DMS153 treated with DMSO at 0.1 percent for 48 hours (cell line): ENCODE measurements around the gene DIS3L2.

Source experiments
- DNase-seq: peaks from one replicate; lab custom pipeline; 2025; ENCODE audit not compliant: unreplicated experiment; lab: John Stamatoyannopoulos, UW

The DIS3L2 gene

DNA sequence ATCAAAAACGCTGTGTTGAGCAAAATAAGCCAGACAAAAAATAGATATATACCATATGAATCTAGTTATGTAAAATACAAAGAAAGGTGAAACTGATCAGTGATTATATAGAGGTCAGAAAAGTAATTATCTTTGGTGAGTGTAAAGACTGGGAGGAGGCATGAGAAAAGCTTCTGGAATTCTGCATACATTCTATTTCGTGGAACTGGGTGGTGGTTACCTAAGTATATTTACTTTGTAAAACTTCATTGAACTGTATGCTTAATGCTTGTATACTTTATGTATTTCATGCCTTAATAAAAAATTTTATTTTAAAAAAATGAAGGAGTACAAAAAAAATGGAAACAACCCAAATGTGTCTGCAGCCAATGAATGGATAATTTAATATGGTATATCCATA, 263.9 kb downstream of the DIS3L2 start:
- DNase-seq: no peak

DNA sequence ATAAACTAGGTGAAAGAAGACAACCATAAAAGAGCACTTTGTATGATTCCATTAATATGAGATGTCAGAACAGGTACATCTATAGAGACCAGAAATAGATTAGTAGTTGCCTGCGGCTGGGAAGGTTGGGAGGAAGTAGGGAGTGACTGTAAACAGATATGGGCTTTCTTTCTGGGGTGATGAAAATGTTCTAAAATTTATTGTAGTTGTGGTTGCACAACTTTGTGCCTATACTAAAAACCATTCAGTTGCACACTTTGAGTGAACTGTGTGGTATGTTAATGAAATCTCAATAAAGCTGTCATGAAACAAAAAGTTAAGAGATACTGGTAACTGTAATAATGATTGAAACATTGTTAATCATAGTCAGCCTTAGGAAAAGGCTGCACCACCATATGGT, 264.4 kb downstream of the DIS3L2 start:
- DNase-seq: no peak

DNA sequence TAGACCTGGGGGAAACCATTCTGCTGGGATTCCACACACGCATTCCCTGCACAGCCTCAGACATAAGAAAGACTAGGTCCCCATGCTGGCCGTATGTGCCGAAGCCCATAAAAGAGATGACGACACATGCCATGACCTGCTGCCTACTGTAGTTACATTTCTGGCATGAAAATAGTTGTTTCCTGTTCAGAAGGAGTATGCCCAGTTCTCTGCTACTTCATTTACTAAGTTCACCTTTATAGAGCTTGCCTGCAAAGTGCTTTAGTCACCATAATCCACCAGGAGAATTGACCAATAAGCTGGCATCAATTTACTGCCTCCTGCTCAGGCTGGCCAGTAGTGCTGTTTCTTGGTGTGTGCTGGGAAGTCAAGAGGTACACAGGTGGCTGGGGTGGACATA, 266.8 kb downstream of the DIS3L2 start:
- no peak for DNase-seq

DNA sequence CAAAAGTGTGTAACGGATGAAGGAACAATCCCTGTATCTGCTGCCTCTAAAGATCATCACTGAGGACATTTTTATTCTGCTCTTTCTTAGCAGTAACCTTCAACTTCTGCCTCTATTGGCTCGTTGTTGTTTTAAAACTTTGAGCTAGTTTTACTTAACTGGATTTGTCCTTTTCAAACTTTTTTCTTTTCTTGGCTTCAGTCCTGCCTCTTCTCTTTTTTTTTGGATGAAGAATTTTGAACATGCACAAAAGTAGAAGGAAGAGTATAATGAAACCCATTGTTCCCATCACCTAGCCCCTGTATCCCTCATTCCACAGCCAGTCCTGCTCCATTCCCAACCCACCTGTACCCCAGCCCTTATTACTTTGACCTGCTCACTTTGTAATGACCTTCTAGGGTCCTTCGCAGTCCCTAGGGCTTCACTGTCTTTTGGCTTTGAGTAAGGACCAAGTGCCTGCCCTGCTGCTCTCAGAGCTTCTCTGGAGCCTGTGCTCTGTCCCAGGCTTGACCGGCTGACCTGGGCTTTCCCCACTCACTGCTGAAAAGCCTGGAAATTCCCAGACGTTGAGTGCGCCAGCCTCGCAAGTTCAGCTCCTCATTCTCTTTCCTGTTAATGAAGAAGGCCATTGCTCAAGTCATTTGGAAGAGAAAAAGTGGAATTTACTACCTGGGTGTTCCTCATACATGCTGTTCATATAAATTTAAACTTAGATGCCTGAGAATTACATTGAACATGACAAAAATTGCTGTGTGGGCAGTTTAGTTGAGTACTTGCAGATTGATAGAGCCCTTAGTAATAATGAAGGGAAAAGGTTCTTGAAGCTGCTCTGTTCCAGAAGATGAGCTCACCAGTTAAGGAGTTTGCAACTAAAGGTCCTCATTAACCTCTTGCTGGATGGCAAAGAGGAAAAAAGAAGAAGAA, 267.7 kb downstream of the DIS3L2 start:
- no peak for DNase-seq

DNA sequence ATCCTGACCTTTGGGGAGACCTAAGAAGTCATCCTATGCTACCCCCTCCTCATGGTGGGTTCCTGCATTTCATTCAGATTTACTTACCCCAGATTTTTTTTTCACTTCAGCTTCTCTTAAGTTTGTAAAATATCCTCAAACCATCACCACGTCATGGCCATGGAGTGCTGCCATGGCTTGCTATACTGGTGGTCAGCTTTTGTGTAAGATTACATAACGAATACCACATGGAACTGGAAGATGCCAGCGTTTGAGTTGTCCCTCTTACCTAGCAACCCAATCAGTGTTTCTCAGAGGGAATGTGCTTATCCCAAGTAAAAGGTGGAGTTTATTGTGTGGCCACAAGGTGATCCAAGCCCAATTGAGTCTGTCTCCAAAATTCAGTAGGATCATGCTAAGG, 268.4 kb downstream of the DIS3L2 start:
- no peak for DNase-seq

DNA sequence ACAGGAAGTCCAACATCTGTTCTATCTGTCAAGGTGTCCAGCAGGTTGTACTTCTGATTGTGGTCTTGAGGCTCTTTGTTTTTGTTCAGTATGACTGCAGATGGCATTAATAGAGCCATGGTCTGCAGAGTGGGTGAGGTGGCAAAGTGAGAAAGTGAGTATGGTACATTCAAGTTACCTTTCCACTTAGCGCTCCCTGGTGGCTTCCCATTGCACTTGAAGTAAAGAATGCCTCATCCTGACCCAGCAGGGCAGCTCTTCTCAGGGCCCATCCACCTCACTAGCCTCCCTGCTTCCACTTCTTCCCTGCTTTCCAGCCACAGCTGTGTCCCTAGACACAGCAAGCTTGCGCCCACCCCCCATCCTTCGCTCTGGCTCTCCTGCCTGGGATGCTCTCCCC, 269.0 kb downstream of the DIS3L2 start:
- no peak for DNase-seq

DNA sequence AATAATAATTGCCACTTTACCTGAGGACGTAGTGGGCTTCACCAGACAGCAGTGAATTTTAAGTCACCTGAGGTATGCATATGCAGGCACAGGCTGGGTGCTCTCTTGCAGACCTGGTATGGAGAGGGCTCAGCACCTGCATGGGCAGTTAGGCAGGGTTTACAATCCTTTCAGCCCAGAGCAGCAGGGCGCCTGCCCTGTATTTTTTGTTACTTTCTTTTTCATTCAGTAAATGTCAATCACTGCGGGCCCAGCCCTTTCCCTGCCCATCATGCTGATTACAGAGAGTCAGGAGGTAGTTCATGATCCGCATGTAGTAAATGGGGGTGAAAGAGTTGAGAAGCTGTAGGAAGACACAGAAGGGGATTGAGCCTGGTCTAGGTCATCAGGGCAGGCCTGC, 270.0 kb downstream of the DIS3L2 start:
- no peak for DNase-seq

DNA sequence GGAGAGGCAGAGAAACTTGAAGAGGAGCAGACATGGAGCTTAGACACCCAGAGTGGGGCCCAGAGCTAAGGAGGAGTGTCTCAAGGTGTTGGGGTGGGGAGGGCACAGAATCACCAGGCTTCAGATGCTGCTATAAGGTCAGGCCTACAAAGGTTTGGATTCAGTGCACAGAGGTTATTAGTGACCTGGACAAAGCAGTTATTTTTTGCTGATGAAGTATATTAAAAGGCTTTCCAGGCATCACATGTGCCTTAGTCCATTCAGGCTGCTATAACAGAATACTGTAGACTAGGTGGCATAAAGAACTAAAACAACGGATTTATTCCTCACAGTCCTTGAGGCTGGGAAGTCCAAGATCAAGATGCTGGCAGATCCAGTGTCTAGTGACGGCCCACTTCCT, 271.4 kb downstream of the DIS3L2 start:
- no peak for DNase-seq

DNA sequence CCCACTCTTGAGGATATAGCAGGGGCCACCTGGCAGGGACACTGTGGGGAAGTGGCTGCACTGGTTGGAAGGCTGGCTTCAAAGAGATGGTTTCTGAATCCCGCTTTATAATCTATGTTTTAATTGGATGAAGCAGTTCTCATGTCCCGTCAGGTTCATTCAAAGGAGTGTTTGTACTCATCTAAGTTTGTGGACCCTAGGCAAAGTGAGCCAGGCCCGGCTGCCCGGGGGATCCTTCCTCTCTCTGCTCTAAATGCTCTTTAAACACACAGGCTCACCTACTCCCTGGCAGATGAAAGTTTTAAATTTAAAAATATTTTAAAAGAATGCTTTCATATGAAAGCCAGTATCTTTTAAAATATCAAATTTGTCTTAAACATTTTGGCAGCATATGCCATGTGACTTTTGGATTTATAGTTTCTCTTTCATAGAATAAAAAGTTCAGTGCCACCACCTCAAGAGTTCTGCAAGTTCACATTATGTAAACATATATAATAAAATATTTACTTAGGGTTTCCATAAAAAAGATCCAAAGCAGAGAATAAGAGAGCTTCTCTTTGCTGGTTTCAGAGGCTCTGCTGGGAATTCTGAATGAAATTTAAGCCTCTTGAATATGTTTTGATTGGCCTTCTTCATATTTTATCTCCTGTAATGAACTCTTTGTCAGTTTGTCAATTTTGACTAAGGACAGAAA, 273.6 kb downstream of the DIS3L2 start:
- no peak for DNase-seq

DNA sequence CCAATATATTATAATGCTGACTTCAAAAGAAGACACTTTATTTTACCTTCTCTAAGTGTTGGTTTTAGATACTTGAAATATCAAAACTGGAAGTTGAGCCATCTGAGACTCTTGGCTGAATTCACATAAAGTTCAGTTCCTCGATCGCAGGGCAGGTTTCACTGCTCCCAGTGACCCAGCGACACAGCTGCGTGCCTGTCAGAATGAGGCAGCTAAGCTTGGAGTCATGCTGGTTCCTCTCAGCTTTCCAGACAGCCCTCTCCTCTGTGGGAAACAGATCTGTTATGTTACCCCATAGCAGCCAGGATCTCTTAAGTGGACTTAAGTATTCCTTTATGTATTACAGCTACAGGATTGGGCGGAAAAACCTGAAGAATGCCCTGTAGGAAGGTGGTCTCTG, 274.2 kb downstream of the DIS3L2 start:
- no peak for DNase-seq

DNA sequence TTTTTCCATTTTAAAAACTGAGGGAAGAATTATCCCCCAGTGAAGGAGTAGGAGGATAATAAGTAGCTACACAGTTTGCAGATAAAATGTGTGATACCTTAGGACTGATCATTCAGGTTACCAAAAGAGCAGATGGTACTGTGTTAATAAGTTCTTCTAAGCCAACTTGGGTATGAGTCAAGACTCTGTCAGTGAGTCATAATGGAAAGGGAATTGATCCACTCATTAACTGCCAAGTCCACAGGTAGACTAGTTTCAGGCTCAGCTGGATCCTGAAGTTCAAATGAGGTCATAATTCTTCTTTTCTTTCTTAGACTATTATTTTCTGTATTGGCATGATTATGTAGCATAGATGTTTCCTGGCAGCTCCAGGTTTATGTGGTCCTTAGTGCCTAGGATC, 274.7 kb downstream of the DIS3L2 start:
- no peak for DNase-seq

DNA sequence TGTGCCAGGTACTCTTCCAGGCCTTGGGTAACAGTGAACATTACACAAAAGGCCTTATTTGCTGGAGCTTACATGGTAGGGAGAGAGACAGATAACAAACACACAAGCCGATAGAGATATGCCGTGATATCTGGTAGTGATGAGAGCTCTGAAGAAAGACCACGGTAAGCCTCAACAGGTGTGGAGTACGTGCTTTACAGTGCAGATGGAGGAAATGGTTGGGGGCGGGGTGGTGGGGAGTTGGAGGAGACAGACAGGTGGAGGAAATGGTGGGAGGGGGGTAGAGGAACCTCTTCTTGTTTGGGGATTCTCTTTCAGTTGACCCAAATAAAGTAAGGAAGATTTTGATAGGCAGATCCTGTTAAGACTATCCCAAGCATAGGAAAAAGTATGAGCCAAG, 276.0 kb downstream of the DIS3L2 start:
- DNase-seq: no peak

DNA sequence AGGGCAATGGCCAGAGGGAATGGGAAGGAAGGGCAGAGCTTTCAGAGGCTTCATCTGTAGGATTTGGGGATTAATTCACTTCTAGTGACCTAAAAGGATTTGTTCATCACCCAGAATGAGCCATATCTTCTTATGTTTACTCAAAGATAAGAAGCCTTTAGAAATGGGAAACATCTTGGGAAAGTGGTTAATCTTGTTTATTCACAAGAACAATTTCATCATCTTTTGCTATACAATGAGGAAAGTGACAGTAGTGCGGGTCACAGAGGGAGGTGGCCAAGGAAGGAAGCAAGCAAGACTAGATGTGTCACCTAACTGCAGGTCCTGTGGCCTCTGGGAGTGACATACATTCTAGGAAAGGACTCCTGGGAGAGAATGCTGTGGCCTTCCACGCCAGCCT, 276.6 kb downstream of the DIS3L2 start:
- DNase-seq: no peak

DNA sequence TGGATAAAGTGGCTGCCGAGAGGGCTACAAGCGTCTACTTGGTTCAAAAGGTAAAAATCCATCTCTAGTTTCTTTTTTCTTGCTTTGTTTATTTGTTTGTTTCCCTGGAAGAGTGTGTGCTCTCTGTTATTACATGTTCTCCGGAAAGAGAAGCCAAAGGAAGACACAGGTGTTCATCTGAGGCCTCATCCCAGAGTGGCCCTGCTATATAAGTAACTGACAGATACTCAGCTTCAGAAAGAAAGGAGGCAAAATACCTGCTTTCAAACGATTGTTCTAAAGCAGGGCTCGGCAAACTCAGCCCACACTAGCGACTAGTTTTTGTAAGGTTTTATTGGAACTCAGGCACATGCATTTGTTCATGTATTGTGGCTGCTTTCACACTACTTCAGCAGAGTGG, 277.1 kb downstream of the DIS3L2 start:
- DNase-seq: no peak

DNA sequence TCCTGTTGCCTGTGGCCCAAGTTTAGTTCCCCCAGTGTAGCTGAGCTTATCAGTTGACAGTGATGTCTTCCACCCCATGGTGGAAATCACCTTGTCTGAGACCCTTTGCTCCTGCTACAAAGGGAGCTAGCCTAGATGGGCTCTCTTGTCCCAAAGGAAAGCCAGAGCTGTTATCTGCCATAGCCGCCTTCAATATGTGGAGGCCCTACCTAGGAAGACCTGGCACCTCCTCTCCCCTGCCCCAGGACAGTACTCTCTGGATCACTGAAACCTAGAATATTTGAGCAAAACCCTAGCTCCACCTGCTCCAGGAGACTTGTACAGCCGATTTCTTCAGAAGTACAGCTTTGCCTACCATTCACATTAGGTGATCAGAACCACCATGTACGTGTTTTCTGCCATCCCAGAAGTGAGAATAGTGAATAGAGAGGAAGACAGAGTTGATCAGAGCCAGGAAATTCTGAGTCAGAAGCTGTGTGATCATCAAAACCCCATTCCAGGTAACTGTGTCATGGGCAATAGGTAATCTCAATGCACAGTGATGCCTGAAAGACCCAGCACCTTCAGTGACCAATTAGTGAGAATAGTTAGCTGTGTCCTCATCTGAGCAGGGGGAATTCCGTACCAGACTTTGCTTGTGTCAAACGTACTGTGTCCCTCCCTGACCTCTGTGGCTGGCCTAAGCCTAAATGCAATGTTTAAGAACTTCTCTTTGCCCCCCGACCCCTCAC, 278.6 kb downstream of the DIS3L2 start:
- no peak for DNase-seq

DNA sequence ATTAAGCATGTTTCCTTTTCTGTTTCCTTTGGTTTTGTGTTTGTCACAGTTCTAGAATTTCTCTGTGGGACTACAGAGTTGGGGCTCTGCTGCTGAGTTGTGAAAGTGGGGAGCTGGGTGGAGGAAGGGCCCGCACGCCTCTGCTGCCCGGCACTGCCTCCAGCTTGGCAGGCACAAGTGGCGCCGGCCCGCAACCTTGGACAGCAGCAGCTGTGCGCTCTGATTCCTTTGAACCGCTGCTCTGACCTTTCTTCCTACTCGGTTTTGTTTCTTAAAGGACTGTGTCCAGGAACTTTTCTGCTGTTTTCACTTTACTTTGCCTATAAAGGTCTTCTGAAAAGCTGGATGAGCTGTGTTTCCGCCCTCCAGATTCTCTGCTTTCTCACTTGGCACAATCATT, 279.4 kb downstream of the DIS3L2 start:
- DNase-seq: no peak

DNA sequence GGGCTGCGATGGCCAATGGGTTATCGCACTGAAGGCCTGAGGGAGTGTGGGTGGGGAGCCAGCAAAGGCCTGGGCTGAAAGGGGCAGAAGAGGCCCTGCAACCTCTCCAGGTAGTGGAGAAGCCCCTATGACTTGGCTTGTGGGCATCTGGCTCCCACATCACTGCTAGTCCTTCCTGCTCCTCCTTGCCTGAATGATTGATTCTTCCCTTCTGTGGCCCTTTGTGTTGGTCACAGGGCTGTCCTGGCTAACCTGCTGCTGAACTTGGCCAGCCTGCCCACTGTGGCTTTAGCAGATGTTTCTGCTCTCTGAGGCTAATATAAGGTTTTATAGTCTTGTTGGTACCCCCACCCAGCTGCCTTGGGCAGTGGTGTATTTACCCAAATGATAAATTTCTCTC, 280.8 kb downstream of the DIS3L2 start:
- DNase-seq: no peak

DNA sequence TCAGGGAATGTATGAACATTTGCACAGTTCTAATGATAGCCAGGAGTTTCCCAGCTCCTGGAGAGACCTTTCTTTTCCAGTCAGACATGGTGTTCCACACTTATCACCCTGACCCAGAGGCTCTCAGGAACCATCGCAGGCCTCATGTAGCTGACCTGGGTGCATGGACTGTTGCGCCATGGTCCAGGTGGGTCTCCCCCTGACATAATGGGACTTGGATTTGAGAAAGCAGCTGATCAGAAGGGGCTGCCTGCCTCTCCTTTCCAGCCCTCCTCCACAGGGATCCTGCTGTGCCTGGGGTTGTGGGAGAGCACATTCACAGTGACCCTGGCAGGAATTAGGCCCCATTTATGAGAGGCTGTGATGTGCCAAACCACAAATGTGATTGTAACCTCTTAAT, 283.6 kb downstream of the DIS3L2 start:
- no peak for DNase-seq

DNA sequence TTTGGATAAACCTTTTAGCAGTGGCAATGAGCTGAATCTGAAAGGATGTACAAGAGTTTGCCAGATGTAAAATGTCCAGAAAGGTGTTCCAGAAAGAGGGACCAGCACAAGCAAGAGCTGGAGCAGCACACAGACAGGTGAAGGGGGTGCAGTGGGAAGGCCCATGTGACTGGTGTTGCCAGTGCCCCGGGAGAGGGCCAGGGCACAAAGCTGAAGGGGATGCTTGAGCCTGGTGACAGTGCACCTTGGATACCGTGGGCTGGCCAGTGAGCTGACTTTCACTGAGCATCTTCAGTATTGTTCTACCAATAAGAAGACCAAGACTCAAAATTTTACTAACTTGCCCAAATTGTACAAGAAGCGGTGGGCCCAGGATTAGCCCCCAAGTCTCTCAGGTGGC, 284.7 kb downstream of the DIS3L2 start:
- DNase-seq: no peak

DNA sequence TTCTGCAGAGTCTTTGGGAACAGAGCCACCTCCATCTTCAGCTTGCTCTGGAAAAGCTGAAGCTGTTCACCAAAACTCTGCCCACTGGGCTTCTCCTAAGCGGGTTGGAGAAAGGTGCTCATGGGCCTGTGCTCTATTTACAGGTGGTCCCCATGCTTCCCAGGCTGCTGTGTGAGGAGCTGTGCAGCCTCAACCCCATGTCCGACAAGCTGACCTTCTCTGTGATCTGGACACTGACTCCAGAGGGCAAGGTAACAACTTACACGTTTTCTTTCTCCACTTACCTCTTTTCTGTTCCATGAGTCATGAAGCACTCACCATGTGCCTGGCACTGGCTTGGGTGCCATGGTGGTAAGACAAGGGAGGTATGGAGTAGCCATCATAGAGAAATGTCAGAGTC, 287.6 kb downstream of the DIS3L2 start:
- no peak for DNase-seq

DNA sequence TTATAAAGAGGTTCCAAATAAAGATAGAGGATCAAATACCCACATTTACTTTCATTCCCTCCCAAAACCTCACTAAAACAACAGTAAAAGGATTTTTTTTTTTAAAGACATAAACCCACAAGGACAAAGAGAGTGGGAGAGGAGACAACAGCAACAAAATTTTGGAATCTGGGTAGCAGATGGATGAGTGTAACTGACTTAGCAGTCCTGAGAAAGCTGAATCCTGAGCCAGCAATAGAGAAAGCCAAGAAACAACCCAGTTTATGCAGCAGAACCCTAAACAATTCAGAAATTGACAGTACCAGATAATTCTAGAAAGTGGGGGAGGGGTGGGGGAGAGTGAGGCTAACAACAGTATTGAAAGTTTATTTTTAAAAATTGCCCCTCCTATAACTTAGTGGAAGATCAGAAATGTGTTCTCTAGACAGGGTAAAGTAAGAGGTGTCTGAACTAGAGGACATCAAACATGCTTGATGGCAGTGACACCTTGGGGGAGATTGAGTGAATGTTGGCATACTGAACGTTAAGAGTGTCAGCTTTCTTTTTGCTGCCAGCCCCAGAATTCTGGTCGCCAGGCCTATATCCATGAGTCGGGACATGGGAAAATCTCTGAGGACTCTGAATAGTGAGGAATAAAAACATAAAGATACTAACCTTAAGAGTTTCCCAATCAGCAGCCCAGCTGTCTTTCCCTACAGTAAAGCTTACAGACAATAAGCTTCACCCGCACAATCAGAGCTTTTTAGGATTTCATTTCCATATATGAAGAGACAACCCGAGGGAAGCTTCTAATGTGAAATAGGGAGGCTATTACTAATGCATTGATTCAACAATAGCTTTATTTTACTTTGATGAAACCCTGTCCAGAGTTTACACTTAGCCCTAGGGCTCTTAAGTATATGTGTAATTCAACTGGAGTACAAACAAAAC, 289.0 kb downstream of the DIS3L2 start:
- no peak for DNase-seq
